ENCODE results near the gene GPC6.

Gene GPC6

GRCh38 chr13:93220073-93220472 is 6.5 kb upstream of the GPC6 start:
- no peak overlapping the region for H3K4me3 ChIP-seq (ENCODE audit: low read depth, low read length)
- TF ChIP-seq CTCF (IDR thresholded peaks at IDR 0.05; ENCODE audit: low read depth, low read length): no peak
- in situ Hi-C loops (cut with HindIII; ENCODE audit: low sequenced_read_pairs): no loop called here
- no peak for DNase-seq (ENCODE audit: low read depth, low spot score)

GRCh38 chr13:93222976-93223375 is 3.6 kb upstream of the GPC6 start:
- DNase-seq (ENCODE audit: low read depth, low spot score): no peak
- in situ Hi-C loops (cut with HindIII; ENCODE audit: low sequenced_read_pairs): no loop called here
- TF ChIP-seq CTCF (IDR thresholded peaks at IDR 0.05; ENCODE audit: low read depth, low read length): no peak
- no peak overlapping the region for H3K4me3 ChIP-seq (ENCODE audit: low read depth, low read length)

GRCh38 chr13:93224535-93224934 is 2.1 kb upstream of the GPC6 start:
- peak; percentile 23 for DNase-seq (ENCODE audit: low read depth, low spot score)
- in situ Hi-C loops (cut with HindIII; ENCODE audit: low sequenced_read_pairs): no loop called here
- no peak for TF ChIP-seq CTCF (IDR thresholded peaks at IDR 0.05; ENCODE audit: low read depth, low read length)
- H3K4me3 ChIP-seq (ENCODE audit: low read depth, low read length): no peak overlapping the region

- in situ Hi-C loops (cut with HindIII; ENCODE audit: low sequenced_read_pairs): no loop called here
- TF ChIP-seq CTCF (IDR thresholded peaks at IDR 0.05; ENCODE audit: low read depth, low read length): no peak
- no peak overlapping the region for H3K4me3 ChIP-seq (ENCODE audit: low read depth, low read length)
- no peak for DNase-seq (ENCODE audit: low read depth, low spot score)
These were observed 997 bp upstream of the GPC6 start for GRCh38 chr13:93225610-93226009.

GRCh38 chr13:93226065-93226622 is 463 bp upstream of the GPC6 start:
- DNase-seq (ENCODE audit: low read depth, low spot score): no peak
- TF ChIP-seq CTCF (IDR thresholded peaks at IDR 0.05; ENCODE audit: low read depth, low read length): no peak
- in situ Hi-C loops (cut with HindIII; ENCODE audit: low sequenced_read_pairs): no loop called here

GRCh38 chr13:93227280-93227877 is 772 bp downstream of the GPC6 start:
- peak; percentile 19 for TF ChIP-seq CTCF (IDR thresholded peaks at IDR 0.05; ENCODE audit: low read depth, low read length)
- peak overlapping the region; percentile 83 for H3K4me3 ChIP-seq (ENCODE audit: low read depth, low read length)
- DNase-seq (ENCODE audit: low read depth, low spot score): peak; percentile 80
- in situ Hi-C loops (cut with HindIII; ENCODE audit: low sequenced_read_pairs): no loop called here

More at GRCh38 chr13:93226065-93226622, 463 bp upstream of the GPC6 start:
- peak overlapping the region; percentile 83 for H3K4me3 ChIP-seq (ENCODE audit: low read depth, low read length)
